HG03060 (cell line): ENCODE data around the gene OR2A2.

Experiments used
- ATAC-seq: cut with Tn5 transposase; IDR thresholded peaks from one replicate; pipeline ENCODE4 v1.9.1; 2021; ENCODE audit warnings: low read depth, moderate number of reproducible peaks; ENCODE audit not compliant: unreplicated experiment

Gene OR2A2

GRCh38 chr7:144134116-144134515, 24.7 kb downstream of the OR2A2 start:
- ATAC-seq, result no peak

GRCh38 chr7:144137501-144137900, 28.1 kb downstream of the OR2A2 start:
- ATAC-seq, result no peak

- no peak for ATAC-seq
Measured at GRCh38 chr7:144142187-144142586, 32.8 kb downstream of the OR2A2 start.

- ATAC-seq, result no peak
Measured at GRCh38 chr7:144144426-144144825, 35.0 kb downstream of the OR2A2 start.

GRCh38 chr7:144148224-144148827, 38.9 kb downstream of the OR2A2 start:
- ATAC-seq, result no peak

GRCh38 chr7:144158861-144159260, 49.5 kb downstream of the OR2A2 start:
- ATAC-seq, result no peak
